H1 (cell line): ENCODE results near the gene PSPH. TPM values are rescaled to one million over a fixed set of nuclear protein-coding genes. Genes with fewer than 3 reads are reported as not detected.

ENCODE experiments used
- CTCF ChIA-PET: fragments of 300-600 bp; sonication (Branson Sonifier 250); formaldehyde crosslinking; loops from one replicate; lab custom pipeline; 2021; ENCODE audit not compliant: partially characterized antibody; lab: Charles Lee
- POLR2A ChIA-PET: fragments of 300-600 bp; sonication (Branson Sonifier 250); formaldehyde crosslinking; loops from one replicate; lab custom pipeline; 2021; ENCODE audit warnings: inconsistent platforms; ENCODE audit not compliant: partially characterized antibody; lab: Charles Lee
- DNase-seq, 2 experiments: peaks; one replicate each; pipeline versions ENCODE4 v3.0.0 to v3.0.0-alpha.2; 2010 to 2022; ENCODE audit warnings: low spot score in 2 of 2, low read depth in 1 of 2, mixed read lengths in 1 of 2
- FAIRE-seq: peaks from 2 replicates; lab custom pipeline; 2011; peaks lifted over from hg19 to GRCh38; lab: Jason Lieb, UNC
- H2AFZ ChIP-seq: 2 replicates; pipeline ENCODE4 v1.8.1; 2012; ENCODE audit warnings: low read length, inconsistent platforms
- H2AK5ac ChIP-seq: 2 replicates; pipeline ENCODE4 v1.6.1; 2013; ENCODE audit warnings: low read depth, low read length
- H2BK120ac ChIP-seq: replicated peaks from 2 replicates; pipeline ENCODE3; 2013; ENCODE audit warnings: low read depth, low read length, inconsistent platforms
- H2BK12ac ChIP-seq: 2 replicates; pipeline ENCODE4 v1.6.1; 2013; ENCODE audit warnings: low read depth, low read length
- H2BK15ac ChIP-seq: 2 replicates; pipeline ENCODE4 v1.6.1; 2013; ENCODE audit warnings: low read length
- H2BK20ac ChIP-seq: 2 replicates; pipeline ENCODE4 v1.6.1; 2013; ENCODE audit warnings: low read length
- H2BK5ac ChIP-seq: 2 replicates; pipeline ENCODE4 v1.6.1; 2013; ENCODE audit warnings: low read depth, low read length
- H3K14ac ChIP-seq: 2 replicates; pipeline ENCODE4 v1.6.1; 2013; ENCODE audit warnings: inconsistent platforms; ENCODE audit not compliant: insufficient read length
- H3K18ac ChIP-seq: 2 replicates; pipeline ENCODE4 v1.6.1; 2013; ENCODE audit warnings: low read length; ENCODE audit errors: extremely low read depth
- H3K23ac ChIP-seq: 2 replicates; pipeline ENCODE4 v1.6.1; 2013; ENCODE audit warnings: inconsistent platforms; ENCODE audit not compliant: insufficient read length
- H3K23me2 ChIP-seq: 2 replicates; pipeline ENCODE4 v1.6.1; 2013; ENCODE audit warnings: low read depth, low read length
- H3K27ac ChIP-seq: 2 replicates; pipeline ENCODE4 v1.6.1; 2011; ENCODE audit warnings: low read depth, low read length, inconsistent platforms
- H3K27me3 ChIP-seq, 4 experiments: replicated peaks in 1 of 4; 1 replicate in 1 of 4; 2 replicates in 3 of 4; pipeline versions ENCODE4 v1.6.1 to v1.8.1; 2011 to 2013; ENCODE audit warnings: low read length in 3 of 4, mild to moderate bottlenecking in 3 of 4, inconsistent platforms in 2 of 4, mixed read lengths in 2 of 4, moderate library complexity in 1 of 4; ENCODE audit not compliant: control insufficient read depth in 3 of 4, insufficient read depth in 3 of 4; ENCODE audit errors: extremely low read depth in 1 of 4
- H3K36me3 ChIP-seq, 4 experiments: 2 replicates each; pipeline versions ENCODE4 v1.6.1 to v1.8.1; 2011 to 2013; ENCODE audit warnings: mild to moderate bottlenecking in 4 of 4, low read length in 3 of 4, moderate library complexity in 2 of 4, control low read depth in 1 of 4, inconsistent platforms in 1 of 4; ENCODE audit not compliant: insufficient read depth in 4 of 4, control insufficient read depth in 2 of 4
- H3K4ac ChIP-seq: replicated peaks from 2 replicates; pipeline ENCODE3; 2013; ENCODE audit warnings: low read length, low read depth, mixed read lengths, inconsistent platforms; ENCODE audit not compliant: insufficient read length
- H3K4me1 ChIP-seq, 4 experiments: replicated peaks in 1 of 4; 1 replicate in 1 of 4; 2 replicates in 3 of 4; pipeline versions ENCODE4 v1.6.1 to v1.8.1; 2011 to 2013; ENCODE audit warnings: low read length in 3 of 4, inconsistent platforms in 2 of 4, mixed read lengths in 1 of 4; ENCODE audit not compliant: insufficient read depth in 4 of 4, control insufficient read depth in 3 of 4
- H3K4me2 ChIP-seq, 2 experiments: 2 replicates each; pipeline versions ENCODE4 v1.6.1 to v1.8.1; 2011 to 2013; ENCODE audit warnings: low read depth in 2 of 2, low read length in 2 of 2, control low read depth in 1 of 2, inconsistent platforms in 1 of 2, mild to moderate bottlenecking in 1 of 2; ENCODE audit not compliant: insufficient read depth in 1 of 2
- H3K4me3 ChIP-seq, 4 experiments: fragments of 200-600, 300-600 bp in 1 of 4; sonication (generic), shearing (Covaris generic), sonication (Bioruptor Twin) in 1 of 4; 2 replicates each; pipeline versions ENCODE4 v1.5.1 to v1.8.1; 2011 to 2016; ENCODE audit warnings: low read length in 4 of 4, low read depth in 3 of 4, control low read depth in 2 of 4, inconsistent platforms in 2 of 4, mild to moderate bottlenecking in 2 of 4, mixed read lengths in 1 of 4, moderate library complexity in 1 of 4; ENCODE audit not compliant: insufficient read depth in 2 of 4; ENCODE audit errors: extremely low read depth in 1 of 4
- H3K56ac ChIP-seq: replicated peaks from 2 replicates; pipeline ENCODE3; 2013; ENCODE audit warnings: low read depth, mild to moderate bottlenecking, mixed read lengths, low read length, inconsistent platforms; ENCODE audit not compliant: insufficient read length
- H3K79me1 ChIP-seq: 2 replicates; pipeline ENCODE4 v1.6.1; 2013; ENCODE audit warnings: low read depth, low read length, control low read depth
- H3K79me2 ChIP-seq, 2 experiments: 2 replicates each; pipeline versions ENCODE4 v1.6.1 to v1.8.1; 2012 to 2013; ENCODE audit warnings: low read length in 2 of 2, mild to moderate bottlenecking in 2 of 2, inconsistent platforms in 1 of 2; ENCODE audit not compliant: insufficient read depth in 2 of 2, control insufficient read depth in 1 of 2
- H3K9ac ChIP-seq, 4 experiments: replicated peaks in 1 of 4; 1 replicate in 1 of 4; 2 replicates in 3 of 4; pipeline versions ENCODE4 v1.6.1 to v1.8.1; 2011 to 2013; ENCODE audit warnings: low read depth in 3 of 4, low read length in 3 of 4, control low read depth in 2 of 4, mild to moderate bottlenecking in 2 of 4, moderate library complexity in 2 of 4, inconsistent platforms in 1 of 4; ENCODE audit errors: extremely low read depth in 1 of 4
- H3K9me3 ChIP-seq, 2 experiments: 2 replicates each; pipeline versions ENCODE4 v1.6.1 to v1.8.1; 2012 to 2013; ENCODE audit warnings: mild to moderate bottlenecking in 2 of 2, moderate library complexity in 2 of 2, control low read depth in 1 of 2, inconsistent platforms in 1 of 2, low read depth in 1 of 2, low read length in 1 of 2, mixed read lengths in 1 of 2; ENCODE audit not compliant: insufficient read depth in 2 of 2
- H4K20me1 ChIP-seq, 2 experiments: replicated peaks in 1 of 2; 2 replicates each; pipeline versions ENCODE3 to v1.8.1; 2011 to 2013; ENCODE audit warnings: inconsistent platforms in 2 of 2, low read length in 2 of 2, mild to moderate bottlenecking in 1 of 2; ENCODE audit not compliant: insufficient read depth in 2 of 2, control insufficient read depth in 1 of 2
- H4K5ac ChIP-seq: 2 replicates; pipeline ENCODE4 v1.6.1; 2013; ENCODE audit warnings: low read length, low read depth, mixed read lengths, inconsistent platforms; ENCODE audit not compliant: insufficient read length
- H4K8ac ChIP-seq: 2 replicates; pipeline ENCODE4 v1.8.0; 2013; ENCODE audit warnings: mild to moderate bottlenecking, moderate library complexity, low read length, inconsistent platforms; ENCODE audit not compliant: insufficient read depth; ENCODE audit errors: extremely low read depth
- H4K91ac ChIP-seq: replicated peaks from 2 replicates; pipeline ENCODE3; 2013; ENCODE audit warnings: low read length, mixed read lengths, inconsistent platforms; ENCODE audit not compliant: insufficient read length
- CTCF ChIP-seq, 3 experiments: IDR thresholded peaks; 1 replicate in 2 of 3; 2 replicates in 1 of 3; pipeline versions ENCODE4 v1.5.1 to v1.6.1; 2011; ENCODE audit warnings: low read length in 3 of 3, mild to moderate bottlenecking in 3 of 3, inconsistent platforms in 2 of 3, low read depth in 1 of 3, moderate library complexity in 1 of 3; ENCODE audit not compliant: insufficient read depth in 1 of 3; ENCODE audit errors: control extremely low read depth in 1 of 3
- RAD21 ChIP-seq, 2 experiments: IDR thresholded peaks in 1 of 2; conservative IDR thresholded peaks in 1 of 2; 2 replicates each; pipeline ENCODE4 v1.6.1; 2011; ENCODE audit warnings: low read depth in 2 of 2, low read length in 2 of 2, improper control_type of control experiment in 1 of 2, inconsistent platforms in 1 of 2, mild to moderate bottlenecking in 1 of 2, moderate library complexity in 1 of 2
- SIX5 ChIP-seq: IDR thresholded peaks from 2 replicates; pipeline ENCODE4 v1.6.1; 2011; ENCODE audit warnings: mild to moderate bottlenecking, low read depth, low read length
- TCF12 ChIP-seq: IDR thresholded peaks from 2 replicates; pipeline ENCODE4 v1.6.1; 2011; ENCODE audit warnings: low read depth, mild to moderate bottlenecking, low read length
- WGBS, 2 experiments: shearing (Covaris generic) in 1 of 2; methylation state at CpG; one replicate each; pipeline versions ENCODE4 v1.1.6 to v1.1.7; 2013 to 2015; ENCODE audit warnings: low lambda C conversion rate in 2 of 2, mixed read lengths in 2 of 2, inconsistent platforms in 1 of 2, low coverage in 1 of 2, missing lambda C conversion rate in 1 of 2; ENCODE audit not compliant: insufficient replicate concordance in 2 of 2, insufficient coverage in 1 of 2, insufficient read length in 1 of 2; ENCODE audit errors: extremely low coverage in 1 of 2, missing lambda C conversion rate in 1 of 2; 5-methylcytosine and 5-hydroxymethylcytosine counted together
- polyA plus RNA-seq, 7 experiments: library from polyadenylated mRNA; depleted of rRNA in 3 of 7; stranded (reverse) in 5 of 7; unstranded in 2 of 7; fragments of >200 nt in 5 of 7; fragments of 200-250 nt in 2 of 7; gene quantifications; 1 replicate in 5 of 7; 2 replicates in 1 of 7; 4 replicates in 1 of 7; pipeline versions ENCODE4 v1.2.1 to v1.2.3, GENCODE V29; 2011 to 2013; ENCODE audit warnings: missing spikeins in 2 of 7, mixed read lengths in 2 of 7
- total RNA-seq: library from RNA; stranded (reverse); fragmentation: NEBNext Ultra II Directional; extraction: Animal tissue kit (Norgen Biotek cat#: 25700); gene quantifications from 2 replicates; pipeline ENCODE4 v1.2.1, GENCODE V29; 2021

PSPH gene
- total and polyA plus RNA-seq, 2 of the 8 experiments (the other 6 are each of a cell fraction or from before 2014, with no cell fraction given), result 31.0 to 64.8 TPM

- DNase-seq, result peak in 1 of 2 experiments; percentile 56
- Histone ChIP-seq H3K23ac (no peak overlapping the region), H3K36me3 (peaks cover 0 to 25% (median 8%) of the 10 kb centered on the region in 4 experiments; a peak in 7 of 8 replicates), H3K9ac (no peak overlapping the region), H3K18ac (no peak overlapping the region), H2BK15ac (no peak overlapping the region), H4K91ac (no peak overlapping the region), H3K56ac (no peak overlapping the region), H3K4ac (no peak overlapping the region), H2BK120ac (no peak overlapping the region), H3K79me1 (no peaks in the 10 kb centered on the region), H4K20me1 (peaks cover 0 to 2% of the 10 kb centered on the region in 2 experiments), H3K23me2 (no peaks in the 10 kb centered on the region), H4K8ac (no peak overlapping the region), H3K79me2 (no peaks in the 10 kb centered on the region), H3K4me1 (no peaks in the 10 kb centered on the region), H3K27me3 (no peaks in the 10 kb centered on the region), H3K4me3 (no peak overlapping the region), H2BK20ac (no peak overlapping the region), H2AK5ac (no peak overlapping the region), H4K5ac (no peak overlapping the region), H3K4me2 (no peak overlapping the region), H2BK5ac (no peak overlapping the region), H3K27ac (no peak overlapping the region), H2BK12ac (no peak overlapping the region), H2AFZ (no peak overlapping the region), H3K9me3 (no peaks in the 10 kb centered on the region), H3K14ac (no peak overlapping the region)
- no peak for FAIRE-seq
- no peak for TF ChIP-seq TCF12
- TF ChIP-seq CTCF (IDR thresholded peaks at IDR 0.05; ENCODE audit: control extremely low read depth in 1 of 3, insufficient read depth in 1 of 3, low read depth in 1 of 3, low read length in 3 of 3), result peak; percentile 25 to 57 (median 53)
- peak in 1 of 2 experiments; percentile 7; a peak in 2 of 4 replicates for TF ChIP-seq RAD21 (IDR thresholded peaks at IDR 0.05 in 1 of 2, conservative IDR thresholded peaks at IDR 0.05 in 1 of 2; ENCODE audit: low read depth in 2 of 2, low read length in 2 of 2)
- TF ChIP-seq SIX5, result no peak
- TF ChIP-seq, all 59 proteins: peak for 2
- CTCF ChIA-PET, result interaction anchor here (1.0 to 2.9 kb wide), 3 partner anchors 10 to 22 kb away, joined by 4 to 23 read pairs (median 5); partner anchors contain the start of gene PHKG1
- POLR2A ChIA-PET, result interaction anchor here (0.9 to 1.6 kb wide), 6 partner anchors 9 to 49 kb away, joined by 3 to 4 read pairs (median 3); partner anchors contain the start of genes CCT6A, PHKG1 and PSPH
- 89% methylated on average over 12 of the region's 12 CpGs; no CpG with 5 or more reads in 1 of the 2 experiments for WGBS, 2 experiments
These were observed 28.4 kb upstream of the PSPH start for GRCh38 chr7:56079450-56080185.
